Bronchus fibroblast of lung (primary cell): Measurements from ENCODE around the gene GCH1. TPM values are rescaled to one million over a fixed set of nuclear protein-coding genes. Genes with fewer than 3 reads are reported as not detected.

Experiments
- total RNA-seq: library from RNA; depleted of rRNA; stranded (reverse); fragments of >200 nt; gene quantifications from 2 replicates; pipeline ENCODE4 v1.2.3, GENCODE V29; 2015

The GCH1 gene
- total RNA-seq: 1.5 and 1.6 TPM in 2 replicates

GRCh38 chr14:54902521-54903420 lies at the start of gene GCH1:
Gene GCH1, minus strand, starts transcription at chr14:54902826. Its CDS starts 163 bp downstream, at chr14:54902663.

Other genes starting within 250 kb of the GCH1 start
- gene WDHD1, start 124.3 kb upstream of the GCH1 start, total RNA-seq: 11.1 and 14.8 TPM in 2 replicates
- 5.9 and 7.4 TPM in 2 replicates for gene SOCS4, start 124.4 kb upstream of the GCH1 start, total RNA-seq
- gene MAPK1IP1L, start 148.8 kb upstream of the GCH1 start, total RNA-seq: 52.3 and 96.0 TPM in 2 replicates
- 331 TPM in 2 replicates for gene LGALS3, start 226.4 kb upstream of the GCH1 start, total RNA-seq